Thoracic aorta endothelial cell (primary cell): ENCODE data around the gene RAB43. TPM values are rescaled to one million over a fixed set of nuclear protein-coding genes. Genes with fewer than 3 reads are reported as not detected.

Experiments used
- total RNA-seq: library from RNA; depleted of rRNA; stranded (reverse); fragments of >200 nt; gene quantifications from 2 replicates; pipeline ENCODE4 v1.2.3, GENCODE V29; 2012

RAB43 gene
- 15.6 and 17.4 TPM in 2 replicates for total RNA-seq

DNA sequence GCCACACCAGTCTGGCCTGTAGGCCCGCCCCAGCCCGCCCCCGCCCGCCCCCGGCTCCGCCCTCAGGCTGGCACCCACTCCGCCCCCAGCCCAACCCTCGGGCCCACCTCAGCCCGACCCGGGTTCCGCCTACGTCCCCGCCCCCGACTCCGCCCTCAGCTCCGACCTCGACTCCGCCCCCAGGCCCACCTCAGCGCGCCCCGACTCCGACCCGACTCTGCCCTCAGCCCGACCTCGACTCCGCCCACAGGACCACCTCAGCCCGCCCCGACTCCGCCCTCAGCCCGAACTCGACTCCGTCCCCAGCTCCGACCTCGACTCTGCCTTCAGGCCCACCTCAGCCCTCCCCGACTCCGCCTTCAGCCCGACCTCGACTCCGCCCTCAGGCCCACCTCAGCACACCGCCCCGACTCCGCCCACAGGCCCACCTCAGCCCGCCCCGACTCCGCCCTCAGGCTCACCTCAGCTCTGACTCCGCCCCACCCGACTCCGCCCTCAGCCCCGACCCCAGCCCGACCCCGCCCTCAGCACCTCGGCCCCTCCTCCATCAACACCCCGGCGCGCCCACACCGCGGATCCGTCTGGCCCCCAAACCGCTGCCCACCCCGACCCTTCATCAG is at the start of gene RAB43:
Gene RAB43, minus strand, starts transcription at position 13 of the 620 bp plus-strand sequence. CDS start 315 bp downstream, outside the sequence.

DNA sequence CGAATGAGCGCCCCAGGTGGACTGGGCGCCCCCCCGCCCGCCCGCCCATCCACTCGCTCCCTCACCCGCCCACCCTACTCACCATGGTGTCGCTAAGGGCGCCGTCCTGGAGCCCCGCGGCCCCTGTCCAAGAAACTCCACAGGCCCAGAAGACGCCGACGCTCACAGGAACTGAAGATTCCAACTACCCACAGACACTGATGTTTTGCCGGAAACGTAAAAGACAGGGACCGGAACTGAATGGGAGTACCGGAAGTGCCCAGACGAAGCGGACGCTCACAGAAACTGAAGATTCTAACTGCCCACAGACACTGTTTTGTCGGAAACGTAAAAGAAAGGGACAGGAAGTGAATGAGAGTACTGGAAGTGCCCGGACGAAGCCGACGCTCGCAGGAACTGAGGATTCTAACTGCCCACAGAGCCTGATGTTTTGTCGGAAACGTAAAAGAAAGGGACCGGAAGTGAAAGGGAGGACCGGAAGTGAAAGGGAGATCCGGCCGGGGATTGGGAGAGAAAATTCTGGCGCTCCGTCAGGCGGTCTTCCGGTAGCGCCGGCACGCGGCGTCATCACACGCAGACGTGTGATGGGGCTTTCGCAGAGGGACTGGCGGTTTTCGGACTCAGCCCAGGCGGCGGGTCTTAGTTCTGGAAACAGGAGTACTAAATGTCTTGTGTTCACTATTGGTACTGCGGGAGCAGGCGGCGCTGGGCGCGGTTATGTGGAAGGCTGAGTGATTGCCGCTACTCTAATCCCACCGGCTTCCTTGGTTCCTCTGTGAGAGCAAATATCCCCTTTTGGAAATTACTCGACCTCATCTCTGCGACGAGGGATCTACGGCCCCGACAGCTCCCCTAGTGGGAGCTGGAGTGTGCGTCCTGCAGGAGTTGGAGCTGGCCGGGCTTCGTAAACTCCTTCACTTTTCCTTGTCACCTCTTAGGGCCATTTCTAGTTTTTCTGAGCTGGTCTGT is 39.6 kb upstream of the RAB43 start, which contains the start of gene ISY1:
Gene ISY1, minus strand, starts transcription at position 173 of the 969 bp plus-strand sequence. Its CDS starts 88 bp downstream, at position 85.

GRCh38 chr3:129060276-129061022 is 61.2 kb downstream of the RAB43 start, which contains the start of gene GP9:
TSS of gene GP9 (plus strand) at chr3:129060779. CDS start at chr3:129061740, 961 bp downstream.

Other genes with a start within 250 kb of the RAB43 start
- gene ACAD9, start 242.2 kb downstream of the RAB43 start, total RNA-seq: 44.5 and 57.7 TPM in 2 replicates
- gene CFAP92, start 127.7 kb downstream of the RAB43 start, total RNA-seq: 0.07 TPM in 1 of 2 replicates, not detected in the other
- 0.13 and 0.22 TPM in 2 replicates for gene EFCC1, start 120.5 kb downstream of the RAB43 start, total RNA-seq
- not detected in 2 replicates for gene GP9, start 61.0 kb downstream of the RAB43 start, total RNA-seq
- 28.1 and 36.8 TPM in 2 replicates for gene ISY1, start 39.3 kb upstream of the RAB43 start, total RNA-seq
- gene CNBP, start 62.1 kb upstream of the RAB43 start, total RNA-seq: 271 and 273 TPM in 2 replicates
- gene COPG1, start 127.8 kb upstream of the RAB43 start, total RNA-seq: 203 and 275 TPM in 2 replicates
- gene HMCES, start 157.1 kb upstream of the RAB43 start, total RNA-seq: 17.4 and 26.3 TPM in 2 replicates